K562 (cell line): ENCODE measurements around the gene PELI2. TPM values are rescaled to one million over a fixed set of nuclear protein-coding genes. Genes with fewer than 3 reads are reported as not detected.
A peak's percentile ranks its signal among the peaks of the same experiment; 100 is the strongest.

ENCODE experiments used
- ATAC-seq: fragments of 200-7000 bp; cut with Tn5 transposase; 3 replicates; pipeline ENCODE4 v1.9.1; 2020; ENCODE audit warnings: moderate library complexity
- BruUV-seq: library from RNA; stranded (reverse); fragments of 400-500 nt; replicated peaks from 2 replicates; lab custom pipeline; 2021; lab: Mats Ljungman, UMichigan
- CTCF ChIA-PET: fragments of 300-600 bp; formaldehyde crosslinking; extraction: SDS; loops from one replicate; lab custom pipeline; 2021; ENCODE audit warnings: low intra/inter-chr PET ratio; lab: Yijun Ruan, JAX
- POLR2A ChIA-PET: fragments of 300-600, 350-650 bp; sonication (Branson Sonifier 250); formaldehyde crosslinking; extraction: SDS; loops from one replicate; lab custom pipeline; 2021; ENCODE audit warnings: antibody characterized with exemption, inconsistent platforms; lab: Yijun Ruan, JAX
- DNase-seq, 4 experiments: peaks; one replicate each; pipeline versions ENCODE4 v3.0.0 to v3.0.0-alpha.2; 2011 to 2018; ENCODE audit warnings: low spot score in 3 of 4, mixed read lengths in 3 of 4; ENCODE audit errors: extremely low read depth in 1 of 4
- FAIRE-seq: peaks from 2 replicates; lab custom pipeline; 2011; peaks lifted over from hg19 to GRCh38; lab: Jason Lieb, UNC
- H2AFZ ChIP-seq: 2 replicates; pipeline ENCODE4 v1.6.0; 2011; ENCODE audit warnings: low read depth, low read length, control low read depth, inconsistent platforms
- H3K27ac ChIP-seq: fragments of 200-600 bp; 3 replicates; pipeline ENCODE4 v1.8.0; 2011; ENCODE audit warnings: low read depth, mild to moderate bottlenecking, control low read depth, inconsistent platforms, low read length, moderate library complexity, mixed read lengths; ENCODE audit errors: extremely low read depth
- H3K27me3 ChIP-seq, 2 experiments: fragments of 300-600 bp in 1 of 2; 2 replicates in 1 of 2; 3 replicates in 1 of 2; pipeline versions ENCODE4 v1.6.0 to v1.8.0; 2011; ENCODE audit warnings: inconsistent platforms in 2 of 2, low read length in 2 of 2, mild to moderate bottlenecking in 1 of 2, mixed read lengths in 1 of 2, moderate library complexity in 1 of 2; ENCODE audit not compliant: control insufficient read depth in 2 of 2, insufficient read depth in 2 of 2
- H3K36me3 ChIP-seq: fragments of 300-600 bp; 3 replicates; pipeline ENCODE4 v1.8.0; 2011; ENCODE audit warnings: mild to moderate bottlenecking, low read length, inconsistent platforms; ENCODE audit not compliant: control insufficient read depth, insufficient read depth
- H3K4me1 ChIP-seq, 2 experiments: fragments of 200-600 bp in 1 of 2; replicated peaks in 1 of 2; 2 replicates in 1 of 2; 3 replicates in 1 of 2; pipeline versions ENCODE4 v1.5.1 to v1.8.0; 2011; ENCODE audit warnings: inconsistent platforms in 2 of 2, low read length in 2 of 2, mild to moderate bottlenecking in 1 of 2, mixed read lengths in 1 of 2, moderate library complexity in 1 of 2; ENCODE audit not compliant: control insufficient read depth in 2 of 2, insufficient read depth in 2 of 2
- H3K4me2 ChIP-seq: 2 replicates; pipeline ENCODE4 v1.6.1; 2011; ENCODE audit warnings: low read length, control low read depth, inconsistent platforms, mixed read lengths; ENCODE audit not compliant: insufficient read depth
- H3K4me3 ChIP-seq: fragments of 200-600 bp; sonication (generic), shearing (Covaris generic); 2 replicates; pipeline ENCODE4 v1.5.1; 2016; ENCODE audit warnings: control low read depth, inconsistent platforms
- H3K79me2 ChIP-seq: fragments of 200-600 bp; 3 replicates; pipeline ENCODE4 v1.8.0; 2011; ENCODE audit warnings: low read length, inconsistent platforms; ENCODE audit not compliant: control insufficient read depth, insufficient read depth
- H3K9ac ChIP-seq, 2 experiments: 2 replicates each; pipeline versions ENCODE4 v1.6.0 to v1.6.1; 2011; ENCODE audit warnings: low read depth in 2 of 2, low read length in 2 of 2, control low read depth in 1 of 2, inconsistent platforms in 1 of 2, mild to moderate bottlenecking in 1 of 2, mixed read lengths in 1 of 2; ENCODE audit not compliant: insufficient read depth in 1 of 2
- H3K9me1 ChIP-seq: one replicate; pipeline ENCODE4 v1.6.0; 2011; ENCODE audit warnings: inconsistent platforms, mild to moderate bottlenecking, low read length, moderate library complexity; ENCODE audit not compliant: control insufficient read depth, insufficient read depth
- H3K9me3 ChIP-seq: replicated peaks from 2 replicates; pipeline ENCODE4 v1.5.1; 2011; ENCODE audit warnings: low read depth, low read length, inconsistent platforms; ENCODE audit not compliant: control insufficient read depth, insufficient read depth
- H4K20me1 ChIP-seq: replicated peaks from 2 replicates; pipeline ENCODE4 v1.6.1; 2011; ENCODE audit warnings: low read length, inconsistent platforms, mixed read lengths; ENCODE audit not compliant: control insufficient read depth, insufficient read depth
- BCLAF1 ChIP-seq, 2 experiments: fragments of 450-650 bp in 1 of 2; IDR thresholded peaks; 2 replicates each; pipeline ENCODE4 v1.6.1; 2011 to 2017; ENCODE audit warnings: low read depth in 2 of 2, antibody characterized with exemption in 1 of 2, borderline replicate concordance in 1 of 2, low read length in 1 of 2, mild to moderate bottlenecking in 1 of 2, mixed read lengths in 1 of 2; ENCODE audit not compliant: control insufficient read depth in 1 of 2
- CBX8 ChIP-seq: fragments of 200-600 bp; sonication (generic); IDR thresholded peaks from 2 replicates; pipeline ENCODE4 v1.6.1; 2012; ENCODE audit warnings: borderline replicate concordance, mixed run types, low read depth, mild to moderate bottlenecking, moderate library complexity, mixed read lengths, low read length, control low read depth, inconsistent platforms; ENCODE audit not compliant: poor library complexity, severe bottlenecking; ENCODE audit errors: extremely low read depth
- PURB ChIP-seq: sonication (generic); formaldehyde crosslinking; IDR thresholded peaks from 2 replicates; pipeline ENCODE4 v1.9.0; 2021; ENCODE audit warnings: low read depth, mild to moderate bottlenecking, missing genetic modification reagents
- WGBS: fragments of 100-300 bp; shearing (Covaris generic); methylation state at CpG from one replicate; pipeline ENCODE4 v1.1.6; 2016; ENCODE audit warnings: low coverage, mixed read lengths; ENCODE audit not compliant: insufficient coverage; ENCODE audit errors: missing lambda C conversion rate; 5-methylcytosine and 5-hydroxymethylcytosine counted together
- in situ Hi-C: fragments of 300-500 bp; cut with MboI; formaldehyde crosslinking; loops from 4 replicates; pipeline ENCODE4 v1.15.0; 2018; ENCODE audit warnings: inconsistent platforms, mixed read lengths
- intact Hi-C: fragments of 100-400 bp; cut with micrococcal nuclease; formaldehyde crosslinking; loops from 2 replicates; pipeline ENCODE4 v1.14.2; 2022
- polyA plus RNA-seq, 8 experiments: library from polyadenylated mRNA; depleted of rRNA in 4 of 8; stranded (reverse) in 5 of 8; unstranded in 3 of 8; fragments of >200 nt; fragmentation: Nextera tagmentation in 2 of 8; fragmentation: Illumina TruSeq in 1 of 8; extraction: Ambion mirVana in 2 of 8; extraction: Trizol in 1 of 8; gene quantifications; 2 replicates each; pipeline versions ENCODE4 v1.2.1 to v1.2.3, GENCODE V29; 2011 to 2014; ENCODE audit warnings: inconsistent platforms in 1 of 8, missing spikeins in 1 of 8
- total RNA-seq, 7 experiments: library from RNA; depleted of rRNA in 6 of 7; stranded (reverse); fragments of >200 nt in 6 of 7; fragmentation: Illumina TruSeq in 2 of 7; extraction: Trizol in 2 of 7; gene quantifications; 2 replicates each; pipeline versions ENCODE4 v1.2.1 to v1.2.3, GENCODE V29; 2011 to 2021; ENCODE audit warnings: low replicate concordance in 1 of 7

Gene PELI2
- total and polyA plus RNA-seq, 9 of the 15 experiments (the other 6 are each of a cell fraction or from before 2014, with no cell fraction given), result 0.20 to 1.5 (median 0.44) TPM

GRCh38 chr14:56120091-56120691 is 2.0 kb downstream of the PELI2 start:
- FAIRE-seq, result no peak
- in situ Hi-C loops (no loop called here), intact Hi-C loops (no loop called here)
- H3K4me3 ChIP-seq, result no peak overlapping the region
- TF ChIP-seq CBX8 (peak; percentile 45), BCLAF1 (IDR thresholded peaks at IDR 0.05; ENCODE audit: borderline replicate concordance in 1 of 2, control insufficient read depth in 1 of 2, low read depth in 2 of 2, low read length in 1 of 2) (no peak), PURB (CRISPR knock-in tag) (no peak)
- peaks cover 0 to 19% of the 10 kb centered on the region in 2 experiments; a peak in 2 of 5 replicates for H3K4me1 ChIP-seq
- H3K4me2 ChIP-seq, result no peak overlapping the region
- CTCF ChIA-PET, result no interaction called here
- no peaks in the 10 kb centered on the region for H3K9me3 ChIP-seq
- H3K27me3 ChIP-seq, result peaks cover 5 to 13% of the 10 kb centered on the region in 2 experiments
- WGBS, result 21% methylated on average over 10 of the region's 13 CpGs
- POLR2A ChIA-PET, result no interaction called here
- TSS peak; percentile 56 for BruUV-seq
- H3K9me1 ChIP-seq, result no peaks in the 10 kb centered on the region
- no peak for ATAC-seq
- no peak overlapping the region for H2AFZ ChIP-seq
- no peaks in the 10 kb centered on the region for H4K20me1 ChIP-seq
- no peak overlapping the region for H3K9ac ChIP-seq
- H3K27ac ChIP-seq, result no peak overlapping the region
- DNase-seq, result no peak
- H3K79me2 ChIP-seq, result no peaks in the 10 kb centered on the region
- H3K36me3 ChIP-seq, result no peaks in the 10 kb centered on the region
